GM12878 (cell line): Measurements from ENCODE around the gene CCDC187. TPM values are rescaled to one million over a fixed set of nuclear protein-coding genes. Genes with fewer than 3 reads are reported as not detected.

Experiments used
- ATAC-seq: fragments of 200-7000 bp; cut with Tn5 transposase; 3 replicates; pipeline ENCODE4 v1.9.1; 2020; ENCODE audit warnings: mild to moderate bottlenecking, moderate library complexity
- BruUV-seq: library from RNA; stranded (reverse); fragments of 400-500 nt; replicated peaks from 2 replicates; lab custom pipeline; 2021; lab: Mats Ljungman, UMichigan
- CTCF ChIA-PET: fragments of 300-600 bp; sonication (Branson Sonifier 250); formaldehyde crosslinking; extraction: SDS; loops from one replicate; lab custom pipeline; 2021; ENCODE audit warnings: inconsistent platforms; lab: Yijun Ruan, JAX
- POLR2A ChIA-PET: fragments of 350-600 bp; formaldehyde crosslinking; extraction: SDS; loops from one replicate; lab custom pipeline; 2021; ENCODE audit warnings: inconsistent platforms; lab: Charles Lee
- RAD21 ChIA-PET: fragments of 300-600 bp; sonication (Branson Sonifier 250); formaldehyde crosslinking; loops from one replicate; lab custom pipeline; 2023; ENCODE audit warnings: antibody characterized with exemption; ENCODE audit not compliant: unreplicated experiment; lab: Charles Lee
- SMC1A ChIA-PET: fragments of 300-600 bp; sonication (Branson Sonifier 250); formaldehyde crosslinking; loops from one replicate; lab custom pipeline; 2023; ENCODE audit not compliant: unreplicated experiment, uncharacterized antibody; lab: Charles Lee
- DNase-seq: peaks from one replicate; pipeline ENCODE4 v3.0.0-alpha.2; 2011; ENCODE audit warnings: low read depth, low spot score
- FAIRE-seq: peaks from 3 replicates; lab custom pipeline; 2011; peaks lifted over from hg19 to GRCh38; lab: Jason Lieb, UNC
- H2AFZ ChIP-seq: 2 replicates; pipeline ENCODE4 v1.6.0; 2011; ENCODE audit warnings: low read depth, low read length, control low read depth; ENCODE audit not compliant: control insufficient read depth
- H3K27ac ChIP-seq: 2 replicates; pipeline ENCODE4 v1.5.1; 2011; ENCODE audit warnings: control low read depth; ENCODE audit not compliant: control insufficient read depth, insufficient read depth
- H3K27me3 ChIP-seq, 2 experiments: replicated peaks in 1 of 2; 2 replicates each; pipeline versions ENCODE4 v1.6.0 to v1.6.1; 2011; ENCODE audit warnings: low read length in 1 of 2; ENCODE audit not compliant: control insufficient read depth in 2 of 2, insufficient read depth in 2 of 2
- H3K36me3 ChIP-seq, 2 experiments: 2 replicates each; pipeline ENCODE4 v1.5.1; 2011; ENCODE audit warnings: low read length in 1 of 2; ENCODE audit not compliant: control insufficient read depth in 2 of 2, insufficient read depth in 2 of 2
- H3K4me1 ChIP-seq: 2 replicates; pipeline ENCODE4 v1.6.1; 2011; ENCODE audit warnings: mild to moderate bottlenecking, low read length, moderate library complexity, mixed read lengths; ENCODE audit not compliant: control insufficient read depth, insufficient read depth
- H3K4me2 ChIP-seq: 2 replicates; pipeline ENCODE4 v1.6.0; 2011; ENCODE audit warnings: control low read depth; ENCODE audit not compliant: control insufficient read depth, insufficient read depth
- H3K4me3 ChIP-seq: fragments of 200-600 bp; sonication (generic); 2 replicates; pipeline ENCODE4 v1.5.1; 2016
- H3K79me2 ChIP-seq: 2 replicates; pipeline ENCODE4 v1.6.0; 2011; ENCODE audit warnings: low read length; ENCODE audit not compliant: control insufficient read depth, insufficient read depth
- H3K9ac ChIP-seq: 2 replicates; pipeline ENCODE4 v1.8.0; 2011; ENCODE audit warnings: low read length, control low read depth, mixed read lengths; ENCODE audit not compliant: control insufficient read depth, insufficient read depth
- H3K9me3 ChIP-seq: replicated peaks from 3 replicates; pipeline ENCODE4 v1.5.1; 2011; ENCODE audit warnings: mild to moderate bottlenecking, low read length; ENCODE audit not compliant: control insufficient read depth, insufficient read depth
- H4K20me1 ChIP-seq: 2 replicates; pipeline ENCODE4 v1.6.0; 2011; ENCODE audit not compliant: control insufficient read depth, insufficient read depth
- CEBPZ ChIP-seq: fragments of 150-350 bp; IDR thresholded peaks from 2 replicates; pipeline ENCODE4 v1.6.1; 2016; ENCODE audit warnings: low read depth, low read length
- DPF2 ChIP-seq: fragments of 450-650 bp; IDR thresholded peaks from 2 replicates; pipeline ENCODE4 v1.6.1; 2017; ENCODE audit warnings: mild to moderate bottlenecking
- HDAC2 ChIP-seq: fragments of 200-600 bp; sonication (generic); IDR thresholded peaks from 2 replicates; pipeline ENCODE4 v1.6.1; 2017
- KLF5 ChIP-seq: fragments of 450-650 bp; IDR thresholded peaks from 2 replicates; pipeline ENCODE4 v1.6.1; 2014; ENCODE audit warnings: mild to moderate bottlenecking; ENCODE audit not compliant: partially characterized antibody
- MYC ChIP-seq: IDR thresholded peaks from 2 replicates; pipeline ENCODE4 v1.6.1; 2011; ENCODE audit warnings: mild to moderate bottlenecking, low read length, moderate library complexity, inconsistent platforms; ENCODE audit not compliant: insufficient read depth, insufficient replicate concordance, insufficient read length, severe bottlenecking
- NFYA ChIP-seq: IDR thresholded peaks from 2 replicates; pipeline ENCODE4 v1.6.1; 2011; ENCODE audit warnings: low read depth, mild to moderate bottlenecking, low read length, improper control_type of control experiment, borderline replicate concordance
- PAX5 ChIP-seq: IDR thresholded peaks from 2 replicates; pipeline ENCODE4 v1.6.1; 2011; ENCODE audit warnings: low read depth, low read length, borderline replicate concordance
- PRDM15 ChIP-seq: fragments of 450-650 bp; formaldehyde crosslinking; IDR thresholded peaks from 2 replicates; pipeline ENCODE4 v1.4.0; 2020; ENCODE audit warnings: mild to moderate bottlenecking, moderate library complexity
- RELA ChIP-seq: fragments of 450-650 bp; IDR thresholded peaks from 2 replicates; pipeline ENCODE4 v1.8.0; 2014; ENCODE audit warnings: borderline replicate concordance; ENCODE audit not compliant: partially characterized antibody
- SMARCA5 ChIP-seq: fragments of 450-650 bp; IDR thresholded peaks from 2 replicates; pipeline ENCODE4 v1.6.1; 2017; ENCODE audit warnings: mild to moderate bottlenecking
- SREBF2 ChIP-seq: IDR thresholded peaks from 2 replicates; pipeline ENCODE4 v1.6.1; 2012; ENCODE audit warnings: mild to moderate bottlenecking, low read length
- STAT1 ChIP-seq: fragments of 450-650 bp; conservative IDR thresholded peaks from 2 replicates; pipeline ENCODE4 v1.6.1; 2014; ENCODE audit warnings: antibody characterized with exemption, mild to moderate bottlenecking
- TCF12 ChIP-seq: IDR thresholded peaks from 2 replicates; pipeline ENCODE4 v1.6.1; 2011; ENCODE audit warnings: low read depth, mild to moderate bottlenecking, low read length
- ZNF622 ChIP-seq: fragments of 450-650 bp; IDR thresholded peaks from 2 replicates; pipeline ENCODE4 v1.6.1; 2017; ENCODE audit warnings: mild to moderate bottlenecking, inconsistent platforms
- ZSCAN29 ChIP-seq: fragments of 450-650 bp; IDR thresholded peaks from 2 replicates; pipeline ENCODE4 v1.6.1; 2017; ENCODE audit warnings: mild to moderate bottlenecking, moderate library complexity
- WGBS: methylation state at CpG from one replicate; pipeline ENCODE4 v1.1.6; 2016; ENCODE audit warnings: low lambda C conversion rate; ENCODE audit not compliant: insufficient replicate concordance, insufficient coverage; ENCODE audit errors: missing lambda C conversion rate; 5-methylcytosine and 5-hydroxymethylcytosine counted together
- in situ Hi-C: fragments of 300-500 bp; cut with MboI; formaldehyde crosslinking; loops from 9 replicates; pipeline ENCODE4 v1.14.3; 2018; ENCODE audit warnings: mixed read lengths
- intact Hi-C: fragments of 100-400 bp; cut with micrococcal nuclease; formaldehyde crosslinking; loops from one replicate; pipeline ENCODE4 v1.14.2; 2022; ENCODE audit not compliant: unreplicated experiment
- polyA plus RNA-seq, 11 experiments: library from polyadenylated mRNA; depleted of rRNA in 4 of 11; unstranded in 6 of 11; stranded (reverse) in 5 of 11; fragments of >200 nt; fragmentation: Nextera tagmentation in 4 of 11; fragmentation: Illumina TruSeq in 1 of 11; extraction: Ambion mirVana in 4 of 11; extraction: Trizol in 1 of 11; gene quantifications; 1 replicate in 1 of 11; 2 replicates in 10 of 11; pipeline versions ENCODE4 v1.2.1 to v1.2.3, GENCODE V29; 2011 to 2016; ENCODE audit warnings: inconsistent platforms in 2 of 11, missing spikeins in 2 of 11, low read depth in 1 of 11
- total RNA-seq, 4 experiments: library from RNA; depleted of rRNA in 3 of 4; stranded (reverse); fragments of >200 nt in 3 of 4; fragmentation: Illumina TruSeq in 1 of 4; extraction: Trizol in 1 of 4; gene quantifications; 2 replicates each; pipeline versions ENCODE4 v1.2.1 to v1.2.3, GENCODE V29; 2013 to 2021
- TF ChIP-seq, protein P1 (sequence below): fragments of 450-650 bp; IDR thresholded peaks from 2 replicates; pipeline ENCODE4 v1.6.1; 2017; ENCODE audit warnings: mild to moderate bottlenecking, moderate library complexity

The CCDC187 gene
- total and polyA plus RNA-seq, 10 of the 15 experiments (the other 5 are each of a cell fraction or from before 2014, with no cell fraction given): 0.04 to 0.23 (median 0.04) TPM; not detected in 7

DNA sequence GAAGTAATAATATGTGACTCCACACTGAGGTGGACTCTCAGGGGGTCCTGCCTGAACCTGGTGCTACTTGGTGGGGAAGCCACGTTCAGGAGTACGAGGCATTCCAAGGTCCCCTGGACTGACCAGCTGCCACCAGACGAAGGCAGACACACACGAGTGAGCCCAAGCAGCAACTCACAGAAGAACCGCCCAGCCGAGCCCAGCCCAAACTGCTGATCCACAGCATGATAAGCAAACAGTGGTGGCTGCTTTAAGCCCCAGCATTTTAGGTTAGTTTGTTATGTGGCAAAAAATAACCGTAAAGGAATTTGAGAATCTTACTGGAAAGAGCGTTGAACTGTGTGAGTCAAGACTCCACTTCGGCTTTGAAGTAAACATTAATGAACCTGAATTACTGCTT, 90.2 kb downstream of the CCDC187 start:
- FAIRE-seq: no peak
- RAD21 ChIA-PET: no interaction called here
- WGBS: over 99% methylated on average over 9 of the region's 9 CpGs
- TF ChIP-seq SREBF2 (no peak), MYC (no peak), KLF5 (no peak), STAT1 (no peak), ZSCAN29 (no peak), CEBPZ (no peak), RELA (no peak), ZNF622 (no peak), SMARCA5 (no peak), DPF2 (no peak), HDAC2 (no peak), TCF12 (no peak), NFYA (no peak), PAX5 (no peak), PRDM15 (CRISPR knock-in tag) (no peak)
- TF ChIP-seq, protein P1, sequence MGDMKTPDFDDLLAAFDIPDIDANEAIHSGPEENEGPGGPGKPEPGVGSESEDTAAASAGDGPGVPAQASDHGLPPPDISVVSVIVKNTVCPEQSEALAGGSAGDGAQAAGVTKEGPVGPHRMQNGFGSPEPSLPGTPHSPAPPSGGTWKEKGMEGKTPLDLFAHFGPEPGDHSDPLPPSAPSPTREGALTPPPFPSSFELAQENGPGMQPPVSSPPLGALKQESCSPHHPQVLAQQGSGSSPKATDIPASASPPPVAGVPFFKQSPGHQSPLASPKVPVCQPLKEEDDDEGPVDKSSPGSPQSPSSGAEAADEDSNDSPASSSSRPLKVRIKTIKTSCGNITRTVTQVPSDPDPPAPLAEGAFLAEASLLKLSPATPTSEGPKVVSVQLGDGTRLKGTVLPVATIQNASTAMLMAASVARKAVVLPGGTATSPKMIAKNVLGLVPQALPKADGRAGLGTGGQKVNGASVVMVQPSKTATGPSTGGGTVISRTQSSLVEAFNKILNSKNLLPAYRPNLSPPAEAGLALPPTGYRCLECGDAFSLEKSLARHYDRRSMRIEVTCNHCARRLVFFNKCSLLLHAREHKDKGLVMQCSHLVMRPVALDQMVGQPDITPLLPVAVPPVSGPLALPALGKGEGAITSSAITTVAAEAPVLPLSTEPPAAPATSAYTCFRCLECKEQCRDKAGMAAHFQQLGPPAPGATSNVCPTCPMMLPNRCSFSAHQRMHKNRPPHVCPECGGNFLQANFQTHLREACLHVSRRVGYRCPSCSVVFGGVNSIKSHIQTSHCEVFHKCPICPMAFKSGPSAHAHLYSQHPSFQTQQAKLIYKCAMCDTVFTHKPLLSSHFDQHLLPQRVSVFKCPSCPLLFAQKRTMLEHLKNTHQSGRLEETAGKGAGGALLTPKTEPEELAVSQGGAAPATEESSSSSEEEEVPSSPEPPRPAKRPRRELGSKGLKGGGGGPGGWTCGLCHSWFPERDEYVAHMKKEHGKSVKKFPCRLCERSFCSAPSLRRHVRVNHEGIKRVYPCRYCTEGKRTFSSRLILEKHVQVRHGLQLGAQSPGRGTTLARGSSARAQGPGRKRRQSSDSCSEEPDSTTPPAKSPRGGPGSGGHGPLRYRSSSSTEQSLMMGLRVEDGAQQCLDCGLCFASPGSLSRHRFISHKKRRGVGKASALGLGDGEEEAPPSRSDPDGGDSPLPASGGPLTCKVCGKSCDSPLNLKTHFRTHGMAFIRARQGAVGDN: no peak

More for the DNA sequence above, 90.2 kb downstream of the CCDC187 start:
- intact Hi-C loops: no loop called here
- no peak for ATAC-seq
- in situ Hi-C loops: no loop called here
- no peaks in the 10 kb centered on the region; the same call in 2 of the 3 replicates for H3K9me3 ChIP-seq
- H3K4me2 ChIP-seq: no peak overlapping the region
- H3K79me2 ChIP-seq: no peaks in the 10 kb centered on the region
- no peak for DNase-seq
- H3K27ac ChIP-seq: no peak overlapping the region
- BruUV-seq: no TSS peak
- peaks cover 19 to 34% of the 10 kb centered on the region in 2 experiments for H3K36me3 ChIP-seq
- ChIA-PET POLR2A (no interaction called here), SMC1A (no interaction called here), CTCF (no interaction called here)
- H3K4me1 ChIP-seq: no peaks in the 10 kb centered on the region
- H3K9ac ChIP-seq: no peak overlapping the region
- H3K27me3 ChIP-seq: no peaks in the 10 kb centered on the region
- H3K4me3 ChIP-seq: no peak overlapping the region
- no peaks in the 10 kb centered on the region; the same call in 1 of the 2 replicates for H4K20me1 ChIP-seq
- H2AFZ ChIP-seq: no peak overlapping the region
